OCI-LY1 (cell line): Measurements from ENCODE around the gene CADM3.
A peak's percentile ranks its signal among the peaks of the same experiment; 100 is the strongest.

Source experiments
- H2AFZ ChIP-seq: fragments of 200-600 bp; sonication (generic), shearing (Covaris generic); 2 replicates; pipeline ENCODE4 v1.6.0; 2014; ENCODE audit warnings: antibody characterized with exemption, mild to moderate bottlenecking, low read length
- H3F3A ChIP-seq: fragments of 200-600 bp; sonication (generic), shearing (Covaris generic); 2 replicates; pipeline ENCODE4 v1.6.0; 2014; ENCODE audit warnings: mild to moderate bottlenecking, antibody characterized with exemption, low read length, moderate library complexity; ENCODE audit not compliant: insufficient read depth
- H3K27ac ChIP-seq: fragments of 200-600 bp; sonication (generic); 2 replicates; pipeline ENCODE4 v1.5.1; 2014; ENCODE audit warnings: low read length, mixed run types, mild to moderate bottlenecking, low read depth; ENCODE audit not compliant: poor library complexity, severe bottlenecking
- H3K27me3 ChIP-seq: fragments of 200-600 bp; sonication (generic); 2 replicates; pipeline ENCODE4 v1.6.0; 2014; ENCODE audit warnings: antibody characterized with exemption, mild to moderate bottlenecking, low read length, moderate library complexity; ENCODE audit not compliant: insufficient read depth
- H3K36me3 ChIP-seq: fragments of 200-600 bp; sonication (generic); 2 replicates; pipeline ENCODE4 v1.6.1; 2014; ENCODE audit warnings: mild to moderate bottlenecking, antibody characterized with exemption, low read length, moderate library complexity, mixed read lengths; ENCODE audit not compliant: insufficient read depth
- H3K4me1 ChIP-seq: fragments of 200-600 bp; sonication (generic); 2 replicates; pipeline ENCODE4 v1.5.1; 2014; ENCODE audit warnings: mild to moderate bottlenecking, low read length, moderate library complexity; ENCODE audit not compliant: insufficient read depth, severe bottlenecking
- H3K4me2 ChIP-seq: fragments of 200-600 bp; sonication (generic), shearing (Covaris generic); 2 replicates; pipeline ENCODE4 v1.6.1; 2014; ENCODE audit warnings: low read length
- H3K4me3 ChIP-seq: fragments of 200-600 bp; sonication (generic); 2 replicates; pipeline ENCODE4 v1.5.1; 2014; ENCODE audit warnings: low read length, low read depth, mild to moderate bottlenecking, mixed read lengths; ENCODE audit not compliant: poor library complexity, severe bottlenecking
- H3K79me2 ChIP-seq: fragments of 200-600 bp; shearing (Covaris generic); 2 replicates; pipeline ENCODE4 v1.6.1; 2016; ENCODE audit warnings: mixed run types, low read length, mixed read lengths; ENCODE audit not compliant: insufficient read depth
- H3K9ac ChIP-seq: fragments of 200-600 bp; sonication (generic), shearing (Covaris generic); 2 replicates; pipeline ENCODE4 v1.6.1; 2014; ENCODE audit warnings: mild to moderate bottlenecking, low read length, mixed read lengths
- H3K9me2 ChIP-seq: fragments of 200-600 bp; sonication (generic), shearing (Covaris generic); 2 replicates; pipeline ENCODE4 v1.6.1; 2014; ENCODE audit warnings: low read depth, mild to moderate bottlenecking, low read length, mixed read lengths
- H3K9me3 ChIP-seq: fragments of 200-600 bp; shearing (Covaris generic); 2 replicates; pipeline ENCODE4 v1.6.1; 2014; ENCODE audit warnings: low read length, mixed read lengths
- H4K20me1 ChIP-seq: fragments of 200-600 bp; sonication (generic), shearing (Covaris generic); 2 replicates; pipeline ENCODE4 v1.6.0; 2016; ENCODE audit warnings: mild to moderate bottlenecking, low read length; ENCODE audit not compliant: insufficient read depth
- CTCF ChIP-seq: fragments of 200-600 bp; sonication (generic), shearing (Covaris generic); IDR thresholded peaks from 2 replicates; pipeline ENCODE4 v1.5.1; 2017; ENCODE audit warnings: mild to moderate bottlenecking, antibody characterized with exemption, low read length, moderate library complexity, mixed read lengths
- EZH2 ChIP-seq: fragments of 200-600 bp; sonication (generic), shearing (Covaris generic); IDR thresholded peaks from 2 replicates; pipeline ENCODE4 v1.8.0; 2017; ENCODE audit warnings: borderline replicate concordance, mixed run types, mild to moderate bottlenecking, antibody characterized with exemption, low read length, moderate library complexity, mixed read lengths

Gene CADM3

GRCh38 chr1:159209061-159209460 is 37.6 kb downstream of the CADM3 start:
- Histone ChIP-seq H3K9me2 (no peaks in the 10 kb centered on the region), H3F3A (no peaks in the 10 kb centered on the region), H2AFZ (no peak overlapping the region), H3K4me1 (no peaks in the 10 kb centered on the region), H3K27me3 (no peaks in the 10 kb centered on the region), H3K9me3 (no peaks in the 10 kb centered on the region), H3K4me3 (no peak overlapping the region), H3K9ac (no peak overlapping the region), H4K20me1 (no peaks in the 10 kb centered on the region), H3K27ac (no peak overlapping the region), H3K79me2 (no peaks in the 10 kb centered on the region), H3K4me2 (no peak overlapping the region), H3K36me3 (no peaks in the 10 kb centered on the region)
- TF ChIP-seq CTCF (no peak), EZH2 (no peak)

GRCh38 chr1:159211331-159212136 is 40.1 kb downstream of the CADM3 start:
- Histone ChIP-seq H3K4me2 (no peak overlapping the region), H3K9me3 (no peaks in the 10 kb centered on the region), H3K9me2 (no peaks in the 10 kb centered on the region), H2AFZ (no peak overlapping the region), H3F3A (no peaks in the 10 kb centered on the region), H4K20me1 (no peaks in the 10 kb centered on the region), H3K27me3 (no peaks in the 10 kb centered on the region), H3K36me3 (no peaks in the 10 kb centered on the region), H3K4me3 (no peak overlapping the region), H3K4me1 (no peaks in the 10 kb centered on the region), H3K79me2 (no peaks in the 10 kb centered on the region), H3K27ac (no peak overlapping the region), H3K9ac (no peak overlapping the region)
- TF ChIP-seq CTCF (peak; percentile 87), EZH2 (no peak)

- Histone ChIP-seq H3K9me2 (no peaks in the 10 kb centered on the region), H3K4me2 (no peak overlapping the region), H3K79me2 (no peaks in the 10 kb centered on the region), H3K36me3 (no peaks in the 10 kb centered on the region), H3K9me3 (no peaks in the 10 kb centered on the region), H3F3A (no peaks in the 10 kb centered on the region), H4K20me1 (no peaks in the 10 kb centered on the region), H3K27ac (no peak overlapping the region), H3K4me3 (no peak overlapping the region), H3K27me3 (no peaks in the 10 kb centered on the region), H3K4me1 (no peaks in the 10 kb centered on the region), H3K9ac (no peak overlapping the region), H2AFZ (no peak overlapping the region)
- TF ChIP-seq CTCF (no peak), EZH2 (no peak)
Measured at GRCh38 chr1:159212596-159212995, 41.2 kb downstream of the CADM3 start.
